Measurements from ENCODE around the gene VIPAS39. TPM values are rescaled to one million over a fixed set of nuclear protein-coding genes. Genes with fewer than 3 reads are reported as not detected.

Gene VIPAS39
- total and polyA plus RNA-seq, 9 of the 15 experiments (the other 6 are each of a cell fraction or from before 2014, with no cell fraction given), result 5.7 to 25.6 (median 9.9) TPM

DNA sequence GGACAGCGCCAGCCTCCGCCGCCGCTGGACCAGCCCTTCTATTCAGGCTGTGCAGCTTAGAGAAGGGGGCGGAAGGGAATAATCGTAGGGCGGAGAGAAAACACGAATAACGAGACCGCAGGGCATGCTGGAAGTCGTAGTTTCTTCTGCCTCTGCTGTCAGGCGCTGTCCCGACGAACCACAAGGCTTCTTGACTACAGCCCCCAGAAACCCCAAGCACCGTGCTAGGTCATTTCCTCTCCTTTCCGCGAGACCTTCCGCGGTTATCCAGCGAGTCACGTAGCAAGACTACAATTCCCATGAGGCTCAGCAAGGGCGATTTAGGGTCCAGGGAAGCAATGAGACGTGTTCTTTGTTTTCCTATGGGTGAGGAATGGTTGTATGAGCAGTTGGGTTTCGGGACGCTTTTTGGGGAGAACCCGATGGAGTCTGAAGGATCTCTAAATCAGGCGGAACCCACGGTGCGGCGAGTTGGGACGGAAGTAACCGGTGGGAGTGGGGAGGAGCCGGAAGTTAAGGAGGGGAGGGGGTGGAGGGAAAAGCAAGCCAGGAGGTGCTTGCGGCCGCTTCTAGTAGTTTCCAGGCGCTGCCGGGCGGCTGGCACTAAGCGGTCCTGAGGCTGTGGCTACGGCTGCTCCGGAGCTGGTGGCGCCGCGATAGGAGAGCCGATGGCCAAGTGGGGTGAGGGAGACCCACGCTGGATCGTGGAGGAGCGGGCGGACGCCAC lies at the start of gene VIPAS39, which contains the start of gene AHSA1 (continued):
- TF ChIP-seq, protein P1, sequence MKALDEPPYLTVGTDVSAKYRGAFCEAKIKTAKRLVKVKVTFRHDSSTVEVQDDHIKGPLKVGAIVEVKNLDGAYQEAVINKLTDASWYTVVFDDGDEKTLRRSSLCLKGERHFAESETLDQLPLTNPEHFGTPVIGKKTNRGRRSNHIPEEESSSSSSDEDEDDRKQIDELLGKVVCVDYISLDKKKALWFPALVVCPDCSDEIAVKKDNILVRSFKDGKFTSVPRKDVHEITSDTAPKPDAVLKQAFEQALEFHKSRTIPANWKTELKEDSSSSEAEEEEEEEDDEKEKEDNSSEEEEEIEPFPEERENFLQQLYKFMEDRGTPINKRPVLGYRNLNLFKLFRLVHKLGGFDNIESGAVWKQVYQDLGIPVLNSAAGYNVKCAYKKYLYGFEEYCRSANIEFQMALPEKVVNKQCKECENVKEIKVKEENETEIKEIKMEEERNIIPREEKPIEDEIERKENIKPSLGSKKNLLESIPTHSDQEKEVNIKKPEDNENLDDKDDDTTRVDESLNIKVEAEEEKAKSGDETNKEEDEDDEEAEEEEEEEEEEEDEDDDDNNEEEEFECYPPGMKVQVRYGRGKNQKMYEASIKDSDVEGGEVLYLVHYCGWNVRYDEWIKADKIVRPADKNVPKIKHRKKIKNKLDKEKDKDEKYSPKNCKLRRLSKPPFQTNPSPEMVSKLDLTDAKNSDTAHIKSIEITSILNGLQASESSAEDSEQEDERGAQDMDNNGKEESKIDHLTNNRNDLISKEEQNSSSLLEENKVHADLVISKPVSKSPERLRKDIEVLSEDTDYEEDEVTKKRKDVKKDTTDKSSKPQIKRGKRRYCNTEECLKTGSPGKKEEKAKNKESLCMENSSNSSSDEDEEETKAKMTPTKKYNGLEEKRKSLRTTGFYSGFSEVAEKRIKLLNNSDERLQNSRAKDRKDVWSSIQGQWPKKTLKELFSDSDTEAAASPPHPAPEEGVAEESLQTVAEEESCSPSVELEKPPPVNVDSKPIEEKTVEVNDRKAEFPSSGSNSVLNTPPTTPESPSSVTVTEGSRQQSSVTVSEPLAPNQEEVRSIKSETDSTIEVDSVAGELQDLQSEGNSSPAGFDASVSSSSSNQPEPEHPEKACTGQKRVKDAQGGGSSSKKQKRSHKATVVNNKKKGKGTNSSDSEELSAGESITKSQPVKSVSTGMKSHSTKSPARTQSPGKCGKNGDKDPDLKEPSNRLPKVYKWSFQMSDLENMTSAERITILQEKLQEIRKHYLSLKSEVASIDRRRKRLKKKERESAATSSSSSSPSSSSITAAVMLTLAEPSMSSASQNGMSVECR (CRISPR knock-in tag; IDR thresholded peaks at IDR 0.05), result no peak; the same call in 1 of the 2 replicates
- TF ChIP-seq, protein P2, sequence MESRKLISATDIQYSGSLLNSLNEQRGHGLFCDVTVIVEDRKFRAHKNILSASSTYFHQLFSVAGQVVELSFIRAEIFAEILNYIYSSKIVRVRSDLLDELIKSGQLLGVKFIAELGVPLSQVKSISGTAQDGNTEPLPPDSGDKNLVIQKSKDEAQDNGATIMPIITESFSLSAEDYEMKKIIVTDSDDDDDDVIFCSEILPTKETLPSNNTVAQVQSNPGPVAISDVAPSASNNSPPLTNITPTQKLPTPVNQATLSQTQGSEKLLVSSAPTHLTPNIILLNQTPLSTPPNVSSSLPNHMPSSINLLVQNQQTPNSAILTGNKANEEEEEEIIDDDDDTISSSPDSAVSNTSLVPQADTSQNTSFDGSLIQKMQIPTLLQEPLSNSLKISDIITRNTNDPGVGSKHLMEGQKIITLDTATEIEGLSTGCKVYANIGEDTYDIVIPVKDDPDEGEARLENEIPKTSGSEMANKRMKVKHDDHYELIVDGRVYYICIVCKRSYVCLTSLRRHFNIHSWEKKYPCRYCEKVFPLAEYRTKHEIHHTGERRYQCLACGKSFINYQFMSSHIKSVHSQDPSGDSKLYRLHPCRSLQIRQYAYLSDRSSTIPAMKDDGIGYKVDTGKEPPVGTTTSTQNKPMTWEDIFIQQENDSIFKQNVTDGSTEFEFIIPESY (CRISPR knock-in tag; IDR thresholded peaks at IDR 0.05), result no peak
- TF ChIP-seq PURB (CRISPR knock-in tag; IDR thresholded peaks at IDR 0.05; ENCODE audit: low read depth), result no peak
- TF ChIP-seq, protein P3, sequence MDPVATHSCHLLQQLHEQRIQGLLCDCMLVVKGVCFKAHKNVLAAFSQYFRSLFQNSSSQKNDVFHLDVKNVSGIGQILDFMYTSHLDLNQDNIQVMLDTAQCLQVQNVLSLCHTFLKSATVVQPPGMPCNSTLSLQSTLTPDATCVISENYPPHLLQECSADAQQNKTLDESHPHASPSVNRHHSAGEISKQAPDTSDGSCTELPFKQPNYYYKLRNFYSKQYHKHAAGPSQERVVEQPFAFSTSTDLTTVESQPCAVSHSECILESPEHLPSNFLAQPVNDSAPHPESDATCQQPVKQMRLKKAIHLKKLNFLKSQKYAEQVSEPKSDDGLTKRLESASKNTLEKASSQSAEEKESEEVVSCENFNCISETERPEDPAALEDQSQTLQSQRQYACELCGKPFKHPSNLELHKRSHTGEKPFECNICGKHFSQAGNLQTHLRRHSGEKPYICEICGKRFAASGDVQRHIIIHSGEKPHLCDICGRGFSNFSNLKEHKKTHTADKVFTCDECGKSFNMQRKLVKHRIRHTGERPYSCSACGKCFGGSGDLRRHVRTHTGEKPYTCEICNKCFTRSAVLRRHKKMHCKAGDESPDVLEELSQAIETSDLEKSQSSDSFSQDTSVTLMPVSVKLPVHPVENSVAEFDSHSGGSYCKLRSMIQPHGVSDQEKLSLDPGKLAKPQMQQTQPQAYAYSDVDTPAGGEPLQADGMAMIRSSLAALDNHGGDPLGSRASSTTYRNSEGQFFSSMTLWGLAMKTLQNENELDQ (CRISPR knock-in tag; IDR thresholded peaks at IDR 0.05; ENCODE audit: borderline replicate concordance), result no peak
- no peak for TF ChIP-seq CCAR2 (IDR thresholded peaks at IDR 0.05; ENCODE audit: low read depth, low read length)
- TF ChIP-seq TRIM28 (IDR thresholded peaks at IDR 0.05), result no peak
- no peak for TF ChIP-seq TARDBP (IDR thresholded peaks at IDR 0.05)
- peak; percentile 73; the same call in 1 of the 2 replicates for TF ChIP-seq ZFX (CRISPR knock-in tag; IDR thresholded peaks at IDR 0.05)
- TF ChIP-seq MED1 (CRISPR knock-in tag; IDR thresholded peaks at IDR 0.05; ENCODE audit: borderline replicate concordance), result no peak
- no peak for TF ChIP-seq ZNF165 (CRISPR knock-in tag; IDR thresholded peaks at IDR 0.05; ENCODE audit: borderline replicate concordance)
- no peak for TF ChIP-seq ZNF780A (CRISPR knock-in tag; IDR thresholded peaks at IDR 0.05)
- peak; percentile 97 for TF ChIP-seq ZNF143 (CRISPR knock-in tag; IDR thresholded peaks at IDR 0.05)
- no peak for TF ChIP-seq ZNF561 (CRISPR knock-in tag; conservative IDR thresholded peaks at IDR 0.05)
- TF ChIP-seq CREB1 (IDR thresholded peaks at IDR 0.05), result peak; percentile 91
- TF ChIP-seq CREB1 (CRISPR knock-in tag; IDR thresholded peaks at IDR 0.05), result peak; percentile 83
- TF ChIP-seq ZNF668 (CRISPR knock-in tag; IDR thresholded peaks at IDR 0.05), result no peak
- TF ChIP-seq, protein P4, sequence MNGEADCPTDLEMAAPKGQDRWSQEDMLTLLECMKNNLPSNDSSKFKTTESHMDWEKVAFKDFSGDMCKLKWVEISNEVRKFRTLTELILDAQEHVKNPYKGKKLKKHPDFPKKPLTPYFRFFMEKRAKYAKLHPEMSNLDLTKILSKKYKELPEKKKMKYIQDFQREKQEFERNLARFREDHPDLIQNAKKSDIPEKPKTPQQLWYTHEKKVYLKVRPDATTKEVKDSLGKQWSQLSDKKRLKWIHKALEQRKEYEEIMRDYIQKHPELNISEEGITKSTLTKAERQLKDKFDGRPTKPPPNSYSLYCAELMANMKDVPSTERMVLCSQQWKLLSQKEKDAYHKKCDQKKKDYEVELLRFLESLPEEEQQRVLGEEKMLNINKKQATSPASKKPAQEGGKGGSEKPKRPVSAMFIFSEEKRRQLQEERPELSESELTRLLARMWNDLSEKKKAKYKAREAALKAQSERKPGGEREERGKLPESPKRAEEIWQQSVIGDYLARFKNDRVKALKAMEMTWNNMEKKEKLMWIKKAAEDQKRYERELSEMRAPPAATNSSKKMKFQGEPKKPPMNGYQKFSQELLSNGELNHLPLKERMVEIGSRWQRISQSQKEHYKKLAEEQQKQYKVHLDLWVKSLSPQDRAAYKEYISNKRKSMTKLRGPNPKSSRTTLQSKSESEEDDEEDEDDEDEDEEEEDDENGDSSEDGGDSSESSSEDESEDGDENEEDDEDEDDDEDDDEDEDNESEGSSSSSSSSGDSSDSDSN (IDR thresholded peaks at IDR 0.05; ENCODE audit: borderline replicate concordance in 1 of 2, low read depth in 2 of 2, low read length in 2 of 2), result no peak; a peak in 1 of 4 replicates
